ENCODE measurements around the gene ALCAM. TPM values are rescaled to one million over a fixed set of nuclear protein-coding genes. Genes with fewer than 3 reads are reported as not detected.

The ALCAM gene
- total RNA-seq = 88.0 TPM

DNA sequence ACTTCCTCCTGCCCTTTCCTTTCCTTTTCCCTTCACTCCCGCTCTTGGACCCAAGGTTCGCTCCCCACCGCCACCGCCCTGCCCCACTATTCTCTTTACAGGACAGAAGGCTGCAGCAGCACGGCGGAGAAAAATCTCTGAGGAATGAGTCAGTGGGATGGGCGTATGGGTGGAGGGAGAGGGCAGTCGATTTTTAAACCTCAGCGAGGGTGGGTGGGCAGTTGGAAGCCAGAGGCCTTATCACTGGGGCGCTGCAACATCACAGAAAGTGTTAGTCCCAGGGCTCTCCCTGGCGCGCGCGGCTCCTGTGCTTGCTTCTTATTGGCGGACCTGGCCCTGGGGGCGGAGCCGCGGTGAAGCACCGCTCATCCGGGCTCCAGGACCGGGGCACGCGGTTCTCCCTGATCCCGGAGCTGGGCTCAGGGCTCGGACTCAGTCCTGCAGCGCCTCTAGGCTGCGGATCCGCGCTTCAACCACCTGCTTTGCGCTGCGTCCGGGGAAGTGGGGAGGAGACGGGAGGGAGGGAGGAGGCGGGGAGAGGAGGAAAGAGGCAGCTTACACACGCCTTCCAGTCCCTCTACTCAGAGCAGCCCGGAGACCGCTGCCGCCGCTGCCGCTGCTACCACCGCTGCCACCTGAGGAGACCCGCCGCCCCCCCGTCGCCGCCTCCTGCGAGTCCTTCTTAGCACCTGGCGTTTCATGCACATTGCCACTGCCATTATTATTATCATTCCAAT, at the start of gene ALCAM:
ALCAM (plus strand) TSS at position 584 of the 737 bp plus-strand sequence.

All from parietal lobe (tissue), 1 donor.